Panc1 (cell line): ENCODE measurements around the gene MRTFA. TPM values are rescaled to one million over a fixed set of nuclear protein-coding genes. Genes with fewer than 3 reads are reported as not detected.

Source experiments
- ATAC-seq: fragments of 200-7000 bp; cut with Tn5 transposase; 2 replicates; pipeline ENCODE4 v1.9.1; 2020; ENCODE audit warnings: mild to moderate bottlenecking, moderate library complexity
- BruUV-seq: library from RNA; stranded (reverse); fragments of 400-500 nt; replicated peaks from 2 replicates; lab custom pipeline; 2021; lab: Mats Ljungman, UMichigan
- CTCF ChIA-PET: fragments of 300-600 bp; sonication (Branson Sonifier 250); formaldehyde crosslinking; loops from one replicate; lab custom pipeline; 2022; ENCODE audit warnings: antibody characterized with exemption; lab: Charles Lee
- POLR2A ChIA-PET: fragments of 300-600 bp; sonication (Branson Sonifier 250); formaldehyde crosslinking; loops from one replicate; lab custom pipeline; 2022; ENCODE audit warnings: antibody characterized with exemption; lab: Charles Lee
- DNase-seq: peaks from one replicate; pipeline ENCODE4 v3.0.0-alpha.2; 2010; ENCODE audit warnings: low read depth, low spot score
- H3K27ac ChIP-seq: 2 replicates; pipeline ENCODE4 v1.5.1; 2011; ENCODE audit warnings: mild to moderate bottlenecking, low read length, inconsistent platforms
- H3K27me3 ChIP-seq: fragments of 200-500 bp; sonication (Bioruptor generic); 2 replicates; pipeline ENCODE4 v1.6.0; 2014; ENCODE audit warnings: low read length, inconsistent platforms; ENCODE audit not compliant: control insufficient read depth, insufficient read depth
- H3K36me3 ChIP-seq: fragments of 200-500 bp; sonication (Bioruptor generic); 2 replicates; pipeline ENCODE4 v1.5.1; 2014; ENCODE audit warnings: inconsistent platforms, mild to moderate bottlenecking, low read length, moderate library complexity; ENCODE audit not compliant: control insufficient read depth, insufficient read depth
- H3K4me1 ChIP-seq: 2 replicates; pipeline ENCODE4 v1.5.1; 2011; ENCODE audit warnings: inconsistent platforms, mild to moderate bottlenecking, low read length, moderate library complexity; ENCODE audit not compliant: control insufficient read depth, insufficient read depth
- H3K4me3 ChIP-seq, 2 experiments: 2 replicates each; pipeline ENCODE4 v1.5.1; 2011 to 2012; ENCODE audit warnings: low read depth in 2 of 2, low read length in 2 of 2, mild to moderate bottlenecking in 2 of 2, inconsistent platforms in 1 of 2, moderate library complexity in 1 of 2
- H3K9me3 ChIP-seq: fragments of 200-500 bp; sonication (Bioruptor generic); 2 replicates; pipeline ENCODE4 v1.5.1; 2014; ENCODE audit warnings: low read depth, mild to moderate bottlenecking, inconsistent platforms, low read length, moderate library complexity; ENCODE audit not compliant: control insufficient read depth, insufficient read depth
- POLR2AphosphoS5 ChIP-seq: IDR thresholded peaks from 2 replicates; pipeline ENCODE4 v1.6.1; 2012; ENCODE audit warnings: mild to moderate bottlenecking, low read depth, low read length, moderate library complexity
- SIN3A ChIP-seq: IDR thresholded peaks from 2 replicates; pipeline ENCODE4 v1.6.1; 2012; ENCODE audit warnings: low read depth, mild to moderate bottlenecking, low read length, moderate library complexity, borderline replicate concordance; ENCODE audit not compliant: insufficient read depth
- TCF7L2 ChIP-seq: IDR thresholded peaks from 2 replicates; pipeline ENCODE4 v1.6.1; 2011; ENCODE audit warnings: mild to moderate bottlenecking, low read depth, low read length, inconsistent platforms
- in situ Hi-C: cut with HindIII; loops from 2 replicates; pipeline ENCODE4 v1.10.0; 2016; ENCODE audit warnings: low sequenced_read_pairs, low pct_unique_long_range_greater_than_20kb
- intact Hi-C: fragments of 100-400 bp; cut with micrococcal nuclease; formaldehyde crosslinking; loops from one replicate; pipeline ENCODE4 v1.10.0; 2022; ENCODE audit not compliant: unreplicated experiment
- total RNA-seq: library from RNA; stranded (reverse); gene quantifications from one replicate; pipeline ENCODE4 v1.2.1, GENCODE V29; 2021; ENCODE audit not compliant: unreplicated experiment
- TF ChIP-seq, protein P1 (sequence below), 2 experiments: IDR thresholded peaks; 2 replicates each; pipeline ENCODE4 v1.6.1; 2011 to 2012; ENCODE audit warnings: low read depth in 2 of 2, control low read depth in 1 of 2, low read length in 1 of 2, mild to moderate bottlenecking in 1 of 2, moderate library complexity in 1 of 2; ENCODE audit not compliant: insufficient read depth in 1 of 2
- TF ChIP-seq, protein P2 (sequence below): fragments of 450-650 bp; IDR thresholded peaks from 2 replicates; pipeline ENCODE4 v1.5.1; 2017; ENCODE audit warnings: mild to moderate bottlenecking

MRTFA gene
- total RNA-seq, 1 experiment from 2014 or later: 62.1 TPM

DNA sequence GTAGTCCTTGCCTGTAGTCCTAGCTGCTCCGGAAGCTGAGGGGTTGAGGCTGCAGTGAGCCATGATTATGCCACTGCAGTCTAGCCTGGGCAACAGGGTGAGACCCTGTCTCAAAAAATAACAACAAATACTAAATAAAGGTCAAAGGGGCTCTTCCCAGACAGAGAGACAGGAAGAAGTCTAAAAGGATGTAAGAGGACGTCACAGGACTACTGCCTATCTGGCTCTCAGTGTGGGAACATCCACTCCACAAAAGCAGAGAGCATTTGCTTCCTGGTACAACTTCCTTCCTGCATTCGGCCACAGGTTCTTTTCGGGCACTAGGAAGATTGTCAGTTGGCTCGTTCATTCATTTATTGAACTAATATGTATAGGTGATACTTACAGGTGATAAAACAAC is 155.5 kb downstream of the MRTFA start:
- BruUV-seq: no TSS peak
- intact Hi-C loops: no loop called here
- in situ Hi-C loops: no loop called here
- TF ChIP-seq SIN3A: no peak
- no peak for TF ChIP-seq POLR2AphosphoS5
- TF ChIP-seq TCF7L2: no peak
- TF ChIP-seq, protein P1, sequence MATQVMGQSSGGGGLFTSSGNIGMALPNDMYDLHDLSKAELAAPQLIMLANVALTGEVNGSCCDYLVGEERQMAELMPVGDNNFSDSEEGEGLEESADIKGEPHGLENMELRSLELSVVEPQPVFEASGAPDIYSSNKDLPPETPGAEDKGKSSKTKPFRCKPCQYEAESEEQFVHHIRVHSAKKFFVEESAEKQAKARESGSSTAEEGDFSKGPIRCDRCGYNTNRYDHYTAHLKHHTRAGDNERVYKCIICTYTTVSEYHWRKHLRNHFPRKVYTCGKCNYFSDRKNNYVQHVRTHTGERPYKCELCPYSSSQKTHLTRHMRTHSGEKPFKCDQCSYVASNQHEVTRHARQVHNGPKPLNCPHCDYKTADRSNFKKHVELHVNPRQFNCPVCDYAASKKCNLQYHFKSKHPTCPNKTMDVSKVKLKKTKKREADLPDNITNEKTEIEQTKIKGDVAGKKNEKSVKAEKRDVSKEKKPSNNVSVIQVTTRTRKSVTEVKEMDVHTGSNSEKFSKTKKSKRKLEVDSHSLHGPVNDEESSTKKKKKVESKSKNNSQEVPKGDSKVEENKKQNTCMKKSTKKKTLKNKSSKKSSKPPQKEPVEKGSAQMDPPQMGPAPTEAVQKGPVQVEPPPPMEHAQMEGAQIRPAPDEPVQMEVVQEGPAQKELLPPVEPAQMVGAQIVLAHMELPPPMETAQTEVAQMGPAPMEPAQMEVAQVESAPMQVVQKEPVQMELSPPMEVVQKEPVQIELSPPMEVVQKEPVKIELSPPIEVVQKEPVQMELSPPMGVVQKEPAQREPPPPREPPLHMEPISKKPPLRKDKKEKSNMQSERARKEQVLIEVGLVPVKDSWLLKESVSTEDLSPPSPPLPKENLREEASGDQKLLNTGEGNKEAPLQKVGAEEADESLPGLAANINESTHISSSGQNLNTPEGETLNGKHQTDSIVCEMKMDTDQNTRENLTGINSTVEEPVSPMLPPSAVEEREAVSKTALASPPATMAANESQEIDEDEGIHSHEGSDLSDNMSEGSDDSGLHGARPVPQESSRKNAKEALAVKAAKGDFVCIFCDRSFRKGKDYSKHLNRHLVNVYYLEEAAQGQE (IDR thresholded peaks at IDR 0.05; ENCODE audit: insufficient read depth in 1 of 2, low read depth in 2 of 2, low read length in 1 of 2): no peak
- TF ChIP-seq, protein P2, sequence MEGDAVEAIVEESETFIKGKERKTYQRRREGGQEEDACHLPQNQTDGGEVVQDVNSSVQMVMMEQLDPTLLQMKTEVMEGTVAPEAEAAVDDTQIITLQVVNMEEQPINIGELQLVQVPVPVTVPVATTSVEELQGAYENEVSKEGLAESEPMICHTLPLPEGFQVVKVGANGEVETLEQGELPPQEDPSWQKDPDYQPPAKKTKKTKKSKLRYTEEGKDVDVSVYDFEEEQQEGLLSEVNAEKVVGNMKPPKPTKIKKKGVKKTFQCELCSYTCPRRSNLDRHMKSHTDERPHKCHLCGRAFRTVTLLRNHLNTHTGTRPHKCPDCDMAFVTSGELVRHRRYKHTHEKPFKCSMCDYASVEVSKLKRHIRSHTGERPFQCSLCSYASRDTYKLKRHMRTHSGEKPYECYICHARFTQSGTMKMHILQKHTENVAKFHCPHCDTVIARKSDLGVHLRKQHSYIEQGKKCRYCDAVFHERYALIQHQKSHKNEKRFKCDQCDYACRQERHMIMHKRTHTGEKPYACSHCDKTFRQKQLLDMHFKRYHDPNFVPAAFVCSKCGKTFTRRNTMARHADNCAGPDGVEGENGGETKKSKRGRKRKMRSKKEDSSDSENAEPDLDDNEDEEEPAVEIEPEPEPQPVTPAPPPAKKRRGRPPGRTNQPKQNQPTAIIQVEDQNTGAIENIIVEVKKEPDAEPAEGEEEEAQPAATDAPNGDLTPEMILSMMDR: no peak
- H3K9me3 ChIP-seq: no peaks in the 10 kb centered on the region
- ChIA-PET CTCF (no interaction called here), POLR2A (no interaction called here)
- no peak overlapping the region for H3K4me3 ChIP-seq
- no peaks in the 10 kb centered on the region for H3K27me3 ChIP-seq
- no peak overlapping the region for H3K27ac ChIP-seq
- H3K4me1 ChIP-seq: peaks cover 24% of the 10 kb centered on the region
- ATAC-seq (no peak), DNase-seq (no peak)
- H3K36me3 ChIP-seq: no peaks in the 10 kb centered on the region

DNA sequence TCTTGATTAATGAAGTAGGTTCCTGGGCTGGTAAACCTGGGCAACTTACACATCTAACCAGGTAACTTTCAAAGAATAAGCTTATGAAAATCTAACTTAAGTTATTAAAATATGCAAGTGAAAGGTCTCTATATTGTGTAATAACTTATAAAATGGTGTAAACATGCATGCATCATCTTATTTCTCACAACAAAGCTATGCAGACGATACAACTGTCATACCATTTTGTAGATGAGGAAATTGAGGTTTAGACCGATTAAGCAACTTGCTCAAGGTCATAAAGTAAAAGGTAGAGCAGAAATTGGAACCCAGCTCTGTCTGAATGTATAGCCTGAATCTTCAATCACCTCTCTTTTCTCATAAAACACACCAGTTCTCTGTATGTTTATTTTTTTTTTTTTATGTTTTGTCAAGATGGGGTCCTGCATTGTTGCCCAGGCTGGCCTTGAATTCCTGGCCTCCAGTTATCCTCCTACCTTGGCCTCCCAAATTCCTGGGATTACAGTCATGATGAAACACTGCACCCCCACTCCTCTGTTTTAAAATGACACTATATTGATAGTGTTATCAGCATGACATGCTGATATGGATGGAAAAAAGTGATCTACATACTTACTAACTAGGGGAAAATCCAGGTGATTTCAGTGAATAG is 156.5 kb downstream of the MRTFA start:
- ATAC-seq (no peak), DNase-seq (no peak)
- no peak overlapping the region for H3K4me3 ChIP-seq
- H3K9me3 ChIP-seq: no peaks in the 10 kb centered on the region
- TSS peak; percentile 16 for BruUV-seq
- in situ Hi-C loops: no loop called here
- H3K27me3 ChIP-seq: no peaks in the 10 kb centered on the region
- no peak for TF ChIP-seq POLR2AphosphoS5
- no peak for TF ChIP-seq SIN3A
- TF ChIP-seq, protein P2: no peak
- no peak for TF ChIP-seq TCF7L2
- TF ChIP-seq, protein P1 (IDR thresholded peaks at IDR 0.05; ENCODE audit: insufficient read depth in 1 of 2, low read depth in 2 of 2, low read length in 1 of 2): no peak
- peaks cover 20% of the 10 kb centered on the region for H3K4me1 ChIP-seq
- H3K27ac ChIP-seq: 0 out of 2 replicates have a peak overlapping the region, but pooled peaks have one; percentile 3
- intact Hi-C loops: no loop called here
- no peaks in the 10 kb centered on the region for H3K36me3 ChIP-seq
- POLR2A ChIA-PET: interaction anchor here (0.7 kb wide), 1 partner anchor 328 kb away, joined by 3 read pairs; no protein-coding TSS in a partner anchor
- CTCF ChIA-PET: no interaction called here
